GM19468 (cell line): ENCODE measurements around the gene CDKN2A.

Experiments used
- ATAC-seq: cut with Tn5 transposase; IDR thresholded peaks from one replicate; pipeline ENCODE4 v1.9.1; 2021; ENCODE audit warnings: mild to moderate bottlenecking, moderate library complexity, moderate number of reproducible peaks; ENCODE audit not compliant: unreplicated experiment; ENCODE audit errors: extremely low read depth

Gene CDKN2A

DNA sequence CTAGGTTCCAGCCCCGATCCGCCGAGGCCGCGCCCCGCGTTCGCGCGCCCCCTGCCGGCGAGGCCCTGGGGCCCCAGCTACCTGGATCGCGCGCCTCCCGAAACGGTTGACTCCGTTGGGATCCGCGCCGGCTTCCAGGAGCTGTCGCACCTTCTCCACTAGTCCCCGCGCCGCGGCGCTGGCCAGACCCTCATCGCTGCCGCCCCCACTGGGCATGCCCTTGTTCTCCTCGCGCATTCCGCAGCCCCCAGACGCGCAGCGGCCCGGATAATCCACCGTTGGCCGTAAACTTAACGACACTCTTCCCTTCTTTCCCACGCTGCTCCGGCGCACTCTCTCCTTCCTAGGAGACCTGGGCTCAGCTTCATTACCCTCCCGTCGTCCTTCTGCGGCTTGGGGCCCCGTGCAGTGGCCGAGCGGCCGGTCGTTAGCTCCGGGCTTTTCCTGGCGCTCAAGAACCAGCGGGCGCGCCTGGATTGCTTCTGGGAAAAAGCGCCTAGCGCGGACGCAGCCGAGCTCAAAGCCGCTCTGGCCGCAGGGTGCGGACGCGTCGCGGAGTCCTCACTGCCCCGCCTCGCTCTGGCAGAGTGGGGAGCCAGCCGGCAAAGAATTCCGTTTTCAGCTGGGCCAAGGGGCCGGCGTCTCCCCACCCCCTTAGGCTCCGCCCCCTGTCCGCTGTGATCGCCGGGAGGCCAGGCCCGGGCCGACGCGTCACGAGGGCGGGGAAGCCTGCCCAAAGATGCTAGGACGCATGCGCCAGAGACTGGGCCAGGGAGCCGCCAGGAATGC lies 14.7 kb upstream of the CDKN2A start, which contains the start of gene CDKN2B:
TSS of gene CDKN2B (minus strand) at position 589 of the 789 bp plus-strand sequence. CDS start at position 237, 352 bp downstream.
- ATAC-seq, result peak; percentile 67

- ATAC-seq, result no peak
These were observed 14.2 kb upstream of the CDKN2A start for GRCh38 chr9:22008384-22008716.

- ATAC-seq, result no peak
These were observed 11.8 kb upstream of the CDKN2A start for GRCh38 chr9:22005702-22006606.

- no peak for ATAC-seq
These were observed 11.0 kb upstream of the CDKN2A start for GRCh38 chr9:22005021-22005701.

DNA sequence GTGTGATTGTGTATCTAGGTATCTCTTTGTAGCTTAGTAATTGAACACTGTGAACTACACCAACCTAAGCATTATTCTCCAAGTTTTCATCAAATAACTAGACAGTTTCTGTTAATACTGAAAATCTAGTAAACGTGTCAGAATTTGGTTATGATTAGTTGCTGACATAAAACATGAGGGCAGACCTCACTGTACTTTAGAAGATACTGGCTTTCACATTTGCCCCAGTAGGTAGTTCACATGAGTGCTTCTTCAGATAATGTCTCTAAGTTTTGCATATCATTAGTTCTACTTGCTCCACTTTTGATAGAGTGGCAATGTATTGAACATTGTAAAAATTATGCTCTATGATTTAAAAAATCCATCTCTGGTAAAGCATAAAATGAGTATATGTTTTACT lies 7.8 kb upstream of the CDKN2A start:
- ATAC-seq, result no peak

DNA sequence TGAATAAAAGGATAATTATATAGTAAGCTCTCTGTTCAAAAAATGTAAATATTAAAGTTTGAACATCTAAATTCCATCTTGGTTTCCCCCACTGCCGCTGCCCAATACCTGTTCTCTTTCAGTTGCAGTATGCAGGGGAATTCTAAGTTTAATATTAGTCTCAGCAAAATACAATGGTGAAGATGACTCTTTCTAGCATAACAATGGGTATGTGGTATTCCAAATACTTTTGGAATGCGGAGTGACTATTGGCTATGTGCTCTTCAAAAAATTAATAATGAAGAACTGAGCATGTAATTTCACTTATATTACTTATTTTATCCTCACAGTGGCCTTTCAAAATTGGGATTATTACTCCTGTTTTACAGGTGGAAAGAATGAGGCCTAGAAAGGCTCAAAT lies 3.8 kb upstream of the CDKN2A start:
- no peak for ATAC-seq

DNA sequence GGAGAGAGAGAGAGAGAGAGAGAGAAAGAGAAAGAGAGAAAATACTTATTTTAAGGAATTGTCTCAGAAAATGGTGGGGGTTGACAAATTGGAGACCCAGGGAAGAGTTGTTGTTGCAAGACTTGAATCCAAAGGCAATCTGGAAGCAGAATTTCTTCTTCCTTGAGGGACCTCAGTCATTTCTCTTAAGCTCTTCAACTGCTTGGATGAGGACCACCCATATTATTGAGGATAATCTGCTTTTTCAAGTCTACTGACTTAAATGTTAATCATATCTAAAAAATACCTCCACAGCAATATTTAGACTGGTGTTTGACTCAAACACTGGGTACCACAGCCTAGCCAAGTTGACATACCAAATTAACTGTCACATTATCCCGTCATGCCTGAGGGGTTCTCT lies 3.3 kb upstream of the CDKN2A start:
- ATAC-seq, result no peak

DNA sequence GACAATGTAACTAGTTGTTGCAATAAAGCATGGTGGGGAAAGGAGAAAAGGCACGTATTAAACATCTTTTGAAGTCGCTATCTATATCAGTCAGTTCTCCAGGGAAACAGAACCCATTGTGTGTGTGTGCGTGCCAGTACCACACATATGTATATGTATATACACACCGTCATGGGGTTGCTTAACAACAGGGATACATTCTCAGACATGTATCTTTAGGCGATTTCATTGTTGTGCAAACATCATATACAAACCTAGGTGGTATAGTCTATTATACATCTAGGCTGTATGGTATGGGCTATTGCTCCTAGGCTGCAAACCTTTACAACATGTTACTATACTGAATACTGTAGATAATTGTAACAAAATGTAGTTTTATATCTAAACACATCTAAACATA lies 2.7 kb upstream of the CDKN2A start:
- no peak for ATAC-seq

GRCh38 chr9:21996438-21996837 lies 2.2 kb upstream of the CDKN2A start:
- ATAC-seq, result no peak

GRCh38 chr9:21995666-21996398 lies 1.6 kb upstream of the CDKN2A start:
- no peak for ATAC-seq

DNA sequence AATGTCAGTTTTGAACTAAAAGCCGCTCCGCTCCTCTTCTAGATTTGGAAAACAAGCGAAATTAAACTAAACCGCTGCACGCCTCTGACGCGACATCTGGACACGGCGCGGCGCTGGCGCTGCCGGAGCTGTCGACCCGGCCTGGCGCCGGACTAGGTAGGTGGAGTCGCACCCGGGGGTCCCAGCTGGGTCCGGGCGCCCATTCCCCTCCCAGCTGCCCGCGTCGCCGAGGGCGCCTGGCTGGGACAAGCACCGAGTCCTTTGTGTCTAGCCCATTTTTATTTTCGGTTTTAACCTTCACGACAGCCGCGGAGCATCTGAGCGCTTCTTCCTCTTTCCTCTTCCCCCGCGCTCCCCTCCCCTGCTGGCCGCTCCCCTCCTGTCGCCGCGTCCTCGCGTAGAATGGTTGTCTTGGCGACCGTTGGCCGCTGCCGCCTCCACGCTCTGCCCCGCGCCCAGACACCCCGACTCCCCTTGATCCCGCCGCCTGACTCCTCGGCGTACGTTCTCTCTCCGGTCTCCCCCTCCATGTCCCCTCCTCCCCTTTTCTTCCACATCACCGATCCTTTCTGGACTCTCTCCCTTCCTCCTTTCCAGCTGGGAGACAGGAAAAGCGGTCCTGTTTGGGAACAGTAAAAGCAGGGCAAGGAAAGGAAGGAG lies 944 bp upstream of the CDKN2A start:
- peak; percentile 64 for ATAC-seq

DNA sequence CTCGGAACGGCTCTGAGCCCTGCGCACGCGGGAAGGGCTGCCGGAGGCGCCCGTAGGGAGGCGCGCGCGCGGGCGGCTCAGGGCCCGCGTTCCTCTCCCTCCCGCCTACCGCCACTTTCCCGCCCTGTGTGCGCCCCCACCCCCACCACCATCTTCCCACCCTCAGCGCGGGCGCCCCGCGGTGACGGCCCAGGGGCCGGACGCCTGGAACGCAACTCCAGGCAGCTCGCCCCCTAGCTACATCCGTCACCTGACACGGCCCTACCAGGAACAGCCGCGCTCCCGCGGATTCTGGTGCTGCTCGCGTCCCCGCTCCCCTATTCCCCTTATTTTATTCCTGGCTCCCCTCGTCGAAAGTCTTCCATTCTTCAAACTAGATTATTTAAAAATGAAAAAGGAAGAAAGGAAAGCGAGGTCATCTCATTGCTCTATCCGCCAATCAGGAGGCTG lies 389 bp upstream of the CDKN2A start, which contains the start of gene CDKN2B-AS1:
TSS of gene CDKN2B-AS1 (plus strand) at position 236 of the 450 bp plus-strand sequence.
- peak; percentile 22 for ATAC-seq

DNA sequence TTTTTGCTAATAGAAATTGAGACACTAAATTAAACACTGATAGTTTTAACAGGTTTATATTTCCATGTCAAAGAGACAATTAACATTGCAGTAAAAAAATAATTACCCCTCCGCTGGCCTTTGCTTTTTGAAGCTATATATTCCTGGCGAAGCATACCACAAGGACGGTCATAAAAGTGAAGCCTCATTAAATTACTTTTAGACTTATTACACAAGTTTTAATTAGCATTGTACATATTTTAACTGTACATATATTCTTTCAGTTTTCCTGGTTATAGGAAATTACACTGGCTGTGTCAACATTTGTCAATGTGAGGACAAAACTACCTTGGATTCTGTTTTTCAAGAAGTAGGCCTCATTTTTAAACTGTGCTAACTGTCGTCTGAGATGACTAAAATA lies 1.2 kb downstream of the CDKN2A start:
- ATAC-seq, result no peak

DNA sequence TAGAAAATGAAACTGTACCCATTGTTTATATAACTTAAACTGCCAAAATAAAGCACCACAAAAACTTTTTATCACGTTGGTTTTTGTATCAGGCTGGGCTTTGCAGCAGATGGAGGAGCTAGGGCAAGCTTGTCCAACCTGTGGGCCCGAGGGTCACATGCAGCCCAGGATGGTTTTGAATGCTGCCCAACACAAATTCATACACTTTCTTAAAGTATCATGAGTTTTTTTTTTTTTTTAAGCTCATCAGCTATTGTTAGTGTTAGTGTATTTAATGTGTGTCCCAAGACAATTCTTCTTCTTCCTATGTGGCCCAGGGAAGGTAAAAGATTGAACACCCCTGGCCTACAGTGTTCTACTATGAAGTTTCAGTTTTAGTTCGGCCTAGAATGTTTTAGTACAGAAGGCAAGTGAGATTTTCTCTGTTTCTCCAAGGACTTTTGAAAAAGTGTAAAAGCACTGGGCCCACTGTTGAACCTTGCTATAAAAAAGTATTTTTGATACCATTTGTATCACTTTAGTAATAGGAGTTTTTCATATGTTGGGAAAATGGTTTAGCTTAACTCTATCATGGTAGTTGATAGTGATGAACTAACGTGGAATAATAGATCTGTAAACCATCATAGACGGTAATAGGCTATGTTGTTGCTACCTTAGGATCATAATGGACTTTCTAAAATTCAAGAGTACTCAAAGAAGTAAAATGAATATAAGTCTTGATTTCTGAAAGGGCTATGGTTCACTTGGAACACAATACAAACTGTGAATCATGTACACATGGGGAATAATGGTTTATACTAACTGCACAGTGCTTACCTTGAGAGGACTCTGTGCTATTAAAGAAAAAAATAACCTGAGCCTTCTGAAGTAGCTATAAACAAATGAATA lies 2.9 kb downstream of the CDKN2A start:
- no peak for ATAC-seq

DNA sequence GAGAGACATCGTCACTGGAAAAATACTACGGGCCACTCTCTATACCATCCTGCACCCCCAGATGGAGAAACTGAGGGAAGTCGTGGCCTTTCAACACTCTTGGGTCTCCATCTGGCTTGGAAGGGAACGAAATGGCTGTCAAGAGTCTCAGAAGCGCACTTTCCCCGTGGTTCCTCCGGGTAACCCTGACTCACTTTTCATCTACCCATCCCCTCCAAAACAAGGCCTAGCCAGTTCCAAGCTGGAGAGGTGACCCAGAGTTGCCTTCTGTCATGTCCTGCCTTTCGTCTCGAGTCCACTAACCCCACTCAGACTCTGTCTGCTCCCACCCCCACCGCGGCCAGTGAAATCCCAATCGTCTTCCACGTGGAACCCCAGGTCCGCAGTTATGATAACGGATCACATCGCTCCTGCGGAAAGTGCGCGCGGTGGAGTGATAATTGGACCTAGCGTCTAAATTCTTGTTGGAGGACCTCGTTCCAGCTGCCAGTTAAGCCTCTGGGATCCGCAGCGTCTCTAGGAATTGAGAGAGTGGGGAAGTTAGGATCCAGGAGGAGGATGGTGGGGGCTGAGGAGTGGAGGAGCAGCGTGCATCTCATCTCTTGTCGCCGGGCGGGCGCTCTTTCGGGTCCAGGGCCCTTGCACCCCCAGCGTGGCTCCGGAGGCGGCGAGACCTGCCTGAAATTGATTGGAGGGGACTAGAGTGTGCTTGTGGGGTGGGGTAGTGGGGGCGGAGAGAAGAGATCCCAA lies 4.6 kb downstream of the CDKN2A start:
- ATAC-seq, result no peak

DNA sequence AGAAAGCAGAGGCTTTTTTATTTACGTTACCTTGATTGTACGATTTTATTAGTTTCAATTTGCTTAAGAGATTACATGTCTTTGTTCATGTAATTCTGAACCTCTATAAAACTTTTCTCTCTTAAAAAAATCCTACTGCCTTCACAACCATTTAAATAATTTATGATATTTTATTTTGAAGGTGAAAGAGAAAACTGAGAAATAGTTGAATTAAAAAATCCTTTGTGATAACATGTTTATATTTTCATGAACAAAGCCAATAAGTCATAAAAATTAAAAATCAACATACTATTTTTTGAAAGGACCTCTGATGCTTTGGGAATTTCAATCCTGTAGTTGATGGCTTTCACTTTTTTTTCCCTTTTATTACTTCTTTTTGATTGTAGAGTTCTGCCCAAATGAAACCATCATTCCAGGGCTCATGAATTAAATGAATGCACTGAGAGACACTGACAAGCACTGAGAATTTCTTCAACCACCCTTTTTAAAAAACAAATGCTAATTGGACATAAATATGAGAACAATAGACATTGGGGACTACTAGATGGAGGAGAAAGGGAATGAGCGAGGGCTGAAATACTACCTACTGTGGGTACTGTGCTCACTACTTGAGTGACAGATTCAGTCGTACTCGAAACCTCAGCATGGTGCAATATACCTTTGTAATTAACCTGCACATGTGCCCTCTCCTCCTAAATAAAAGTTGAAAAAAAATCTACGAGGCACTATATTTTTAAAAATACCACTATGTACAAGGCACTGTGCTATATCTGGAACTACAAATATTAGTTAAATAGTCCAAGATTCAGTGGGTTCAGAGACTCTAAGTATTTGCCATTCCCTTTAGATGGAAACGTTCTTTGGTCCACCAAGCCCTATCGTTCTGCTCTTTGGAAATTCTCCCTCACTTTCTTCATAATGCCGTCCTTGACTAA lies 5.9 kb downstream of the CDKN2A start:
- ATAC-seq, result no peak
